Measurements from ENCODE around the gene HLA-DOA.

DNA sequence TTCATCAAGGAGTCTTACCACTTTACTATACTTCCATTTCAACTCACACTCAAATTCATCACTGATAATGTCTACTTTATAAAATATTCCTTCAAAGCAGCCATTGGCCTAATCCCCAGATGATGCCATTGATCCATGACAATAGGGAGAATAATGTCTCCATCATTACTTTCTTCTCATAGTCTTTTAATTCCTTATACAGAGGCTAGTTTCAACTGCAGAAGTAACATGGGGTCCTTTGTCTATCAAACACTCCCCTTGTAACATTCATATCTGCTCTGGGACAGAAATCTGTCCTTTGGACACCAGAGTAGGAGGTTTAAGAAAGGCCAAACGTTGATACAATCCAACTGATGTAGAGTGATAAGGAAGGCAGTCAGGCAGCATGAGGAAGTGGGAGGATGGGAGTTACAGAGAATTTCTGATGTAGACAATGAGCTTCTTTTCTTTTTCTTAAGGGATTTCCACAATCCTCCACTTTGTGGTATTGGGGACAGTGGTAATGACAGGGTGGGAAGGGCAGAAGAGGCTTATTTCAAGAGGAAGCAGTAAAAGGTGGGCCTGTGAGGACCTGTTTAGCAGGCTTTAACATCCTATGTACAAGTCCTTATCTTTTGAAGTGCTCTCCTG lies 18.9 kb upstream of the HLA-DOA start:
- TF ChIP-seq, protein P1, sequence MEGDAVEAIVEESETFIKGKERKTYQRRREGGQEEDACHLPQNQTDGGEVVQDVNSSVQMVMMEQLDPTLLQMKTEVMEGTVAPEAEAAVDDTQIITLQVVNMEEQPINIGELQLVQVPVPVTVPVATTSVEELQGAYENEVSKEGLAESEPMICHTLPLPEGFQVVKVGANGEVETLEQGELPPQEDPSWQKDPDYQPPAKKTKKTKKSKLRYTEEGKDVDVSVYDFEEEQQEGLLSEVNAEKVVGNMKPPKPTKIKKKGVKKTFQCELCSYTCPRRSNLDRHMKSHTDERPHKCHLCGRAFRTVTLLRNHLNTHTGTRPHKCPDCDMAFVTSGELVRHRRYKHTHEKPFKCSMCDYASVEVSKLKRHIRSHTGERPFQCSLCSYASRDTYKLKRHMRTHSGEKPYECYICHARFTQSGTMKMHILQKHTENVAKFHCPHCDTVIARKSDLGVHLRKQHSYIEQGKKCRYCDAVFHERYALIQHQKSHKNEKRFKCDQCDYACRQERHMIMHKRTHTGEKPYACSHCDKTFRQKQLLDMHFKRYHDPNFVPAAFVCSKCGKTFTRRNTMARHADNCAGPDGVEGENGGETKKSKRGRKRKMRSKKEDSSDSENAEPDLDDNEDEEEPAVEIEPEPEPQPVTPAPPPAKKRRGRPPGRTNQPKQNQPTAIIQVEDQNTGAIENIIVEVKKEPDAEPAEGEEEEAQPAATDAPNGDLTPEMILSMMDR (conservative IDR thresholded peaks at IDR 0.05 in 1 of 2, IDR thresholded peaks at IDR 0.05 in 1 of 2; ENCODE audit: extremely low read depth in 1 of 2, insufficient read depth in 1 of 2, low read depth in 1 of 2, low read length in 2 of 2) = no peak
- no peak for TF ChIP-seq EZH2 (IDR thresholded peaks at IDR 0.05; ENCODE audit: borderline replicate concordance, low read length)
